Fibroblast of peridontal ligament (primary cell): ENCODE measurements around the gene BATF.

Source experiments
- DNase-seq: peaks from one replicate; pipeline ENCODE4 v3.0.0-alpha.2; 2010; ENCODE audit errors: extremely low read depth

The BATF gene

GRCh38 chr14:75595226-75595625 is 73.0 kb downstream of the BATF start:
- DNase-seq, result no peak
